Heart left ventricle (tissue), 16 donors: ENCODE data around the gene TBC1D3. TPM values are rescaled to one million over a fixed set of nuclear protein-coding genes. Genes with fewer than 3 reads are reported as not detected.
"Not testable (repeated sequence)": the region's sequence is repeated elsewhere in the genome, so short reads cannot be mapped to it uniquely, and the experiment has no call there.

Source experiments
- ATAC-seq, 4 donors: fragments of 200-7000 bp; cut with Tn5 transposase; one replicate each; pipeline ENCODE4 v1.9.1; 2020 to 2022; ENCODE audit warnings: moderate library complexity in 4 of 4, mild to moderate bottlenecking in 3 of 4, moderate number of reproducible peaks in 1 of 4
- DNase-seq, 5 donors: peaks; one replicate each; pipeline ENCODE4 v3.0.0-alpha.2; 2020
- H3K27ac ChIP-seq, 12 donors: fragments of 200-600 bp; sonication (generic) in 4 of 12; one replicate each; pipeline versions ENCODE4 v1.5.0 to v1.8.0; 2016 to 2022; ENCODE audit warnings: mild to moderate bottlenecking in 2 of 12
- H3K27me3 ChIP-seq, 9 donors: fragments of 200-600 bp; sonication (generic) in 2 of 9; one replicate each; pipeline versions ENCODE4 v1.5.1 to v1.8.0; 2016 to 2022; ENCODE audit warnings: mild to moderate bottlenecking in 3 of 9
- H3K36me3 ChIP-seq, 9 donors: fragments of 200-600 bp; sonication (generic) in 2 of 9; one replicate each; pipeline versions ENCODE4 v1.5.0 to v1.8.0; 2018 to 2022; ENCODE audit warnings: mild to moderate bottlenecking in 2 of 9
- H3K4me1 ChIP-seq, 12 donors: fragments of 200-600 bp; sonication (generic) in 4 of 12; one replicate each; pipeline versions ENCODE4 v1.5.0 to v1.8.0; 2016 to 2022; ENCODE audit warnings: mild to moderate bottlenecking in 3 of 12
- H3K4me3 ChIP-seq, 12 donors: fragments of 200-600 bp; sonication (generic) in 4 of 12; one replicate each; pipeline versions ENCODE4 v1.5.0 to v1.8.0; 2017 to 2022; ENCODE audit warnings: mild to moderate bottlenecking in 9 of 12, moderate library complexity in 4 of 12
- H3K9me3 ChIP-seq, 12 donors: fragments of 200-600 bp; sonication (generic) in 4 of 12; one replicate each; pipeline versions ENCODE4 v1.5.0 to v1.8.0; 2016 to 2022; ENCODE audit warnings: mild to moderate bottlenecking in 1 of 12
- WGBS, 4 donors: extraction: QIAGEN DNeasy Blood & Tissue Kit in 2 of 4; methylation state at CpG; one replicate each; pipeline versions ENCODE4 v1.1.5 to v1.1.7; 2013 to 2018; 5-methylcytosine and 5-hydroxymethylcytosine counted together
- intact Hi-C, 10 donors: fragments of 100-400 bp; cut with DNase I; formaldehyde crosslinking; loops; one replicate each; pipeline versions ENCODE4 v1.11.1 to v1.14.2; 2022
- long read RNA-seq, 3 donors: library from polyadenylated mRNA; unstranded; transcript quantifications; one replicate each; pipeline ENCODE4 v2.0.0, GENCODE V29; 2020 to 2021
- polyA plus RNA-seq, 2 donors: library from polyadenylated mRNA; stranded (reverse); fragments of 200-250 nt; gene quantifications; one replicate each; pipeline ENCODE4 v1.2.3, GENCODE V29; 2013
- total RNA-seq, 9 donors: library from RNA; depleted of rRNA in 2 of 9; stranded (reverse); fragments of >200 nt in 2 of 9; fragmentation: NEBNext Ultra II Directional in 3 of 9; extraction: Animal tissue kit (Norgen Biotek cat#: 25700) in 3 of 9; gene quantifications; one replicate each; pipeline versions ENCODE4 v1.1.0 to v1.2.4, GENCODE V29; 2016 to 2023
- donor health status: ischemic (EF 13 %, LVEDD 7.1; RV severe dilation, severe dysfunction).
- donor health status: healthy with polysubstance abuse.
- donor health status: DM: no; HTN: yes; CAD: no.
- donor health status: DM: no; HTN: no; CAD: no.
- donor health status: ischemic (EF 25% LVEDD 6.9; RV normal size, moderate dysfunction).
- donor health status: ischemic (EF 25% LVEDD 5.7; RV mildly dilated, moderate dysfunction).
- donor health status: healthy.
- donor health status: DM: yes; HTN: yes; CAD: no.
- donor health status: ischemic (EF 35%, LVEDD 5.7; RV mildly dilated, moderate dysfunction).
- donor health status: nonischemic (EF 11% LVEDD 7.7; RV severe dilation, severe dysfunction).
- donor health status: DM: yes; HTN: yes; CAD: no.
- donor health status: PGD.
- donor health status: ischemic (EF 29% LVEDD 5.4; RV normal size, mild dysfunction).
- donor health status: nonischemic (EF 23%, LVEDD 6.1; RV moderate dilation, normal function).

Gene TBC1D3
- total RNA-seq (1 to 10 TPM in 2 of 9 donors, not detected in 7; 2.3 to 5.5 TPM), polyA plus RNA-seq (not detected)
- long read RNA-seq, donor 1, partial matches to known transcripts, result 0 of 8 reads
- long read RNA-seq, donor 1, other reads (novel, unspliced or antisense), result 8 of 8 reads
- long read RNA-seq, donor 2, partial matches to known transcripts, result 0 of 3 reads
- long read RNA-seq, donor 2, other reads (novel, unspliced or antisense), result 3 of 3 reads
- long read RNA-seq, donor 3, partial matches to known transcripts, result 0 of 6 reads
- long read RNA-seq, donor 3, other reads (novel, unspliced or antisense), result 6 of 6 reads

DNA sequence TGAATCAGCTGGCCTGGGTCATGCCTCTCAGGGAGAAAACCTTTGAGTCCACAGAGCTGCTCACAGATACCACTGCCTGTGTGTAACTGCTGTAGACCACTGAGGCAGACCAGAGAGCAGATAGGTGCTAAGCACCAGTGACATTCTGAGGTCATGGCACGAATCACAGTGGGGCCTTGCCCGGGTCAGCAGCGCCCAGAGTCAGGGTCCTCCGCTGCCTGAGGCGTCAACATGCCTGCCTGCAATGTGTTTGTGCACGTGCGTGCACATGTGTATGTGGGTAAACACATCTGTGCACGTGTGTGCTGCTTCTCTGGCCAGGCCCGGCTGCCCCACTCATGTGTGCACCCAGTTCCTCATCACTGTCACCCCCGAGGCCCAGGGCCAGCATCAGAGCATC is at the start of gene TBC1D3:
TBC1D3 (minus strand) TSS at position 101 of the 400 bp plus-strand sequence. CDS start 1,526 bp downstream, outside the sequence.
- ATAC-seq, H3K9me3 ChIP-seq, H3K36me3 ChIP-seq, H3K27me3 ChIP-seq, intact Hi-C loops, H3K27ac ChIP-seq, DNase-seq, H3K4me3 ChIP-seq, H3K4me1 ChIP-seq: not testable (repeated sequence)
- no CpG with 5 or more reads among the region's 10 CpGs for WGBS, 4 donors

DNA sequence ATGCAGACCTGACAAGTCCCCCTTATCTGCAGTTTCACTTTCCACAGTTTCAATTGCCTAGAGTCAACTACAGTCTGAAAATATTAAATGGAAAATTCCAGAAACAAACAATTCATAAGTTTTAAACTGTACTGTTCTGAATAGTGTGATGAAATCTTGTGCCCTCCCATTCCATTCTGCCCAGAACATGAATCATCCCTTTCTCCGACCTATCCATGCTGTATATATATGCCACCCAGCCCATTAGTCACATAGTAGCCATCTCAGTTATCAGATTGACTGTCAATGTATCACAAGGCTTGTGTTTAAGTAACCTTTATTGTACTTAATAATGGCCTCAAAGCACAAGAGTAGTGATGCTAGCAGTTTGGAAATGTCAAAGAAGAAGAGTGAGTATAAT is 40.4 kb upstream of the TBC1D3 start:
- peak in 1 of 4 donors; percentile 34 for ATAC-seq
- not testable (repeated sequence) for DNase-seq

DNA sequence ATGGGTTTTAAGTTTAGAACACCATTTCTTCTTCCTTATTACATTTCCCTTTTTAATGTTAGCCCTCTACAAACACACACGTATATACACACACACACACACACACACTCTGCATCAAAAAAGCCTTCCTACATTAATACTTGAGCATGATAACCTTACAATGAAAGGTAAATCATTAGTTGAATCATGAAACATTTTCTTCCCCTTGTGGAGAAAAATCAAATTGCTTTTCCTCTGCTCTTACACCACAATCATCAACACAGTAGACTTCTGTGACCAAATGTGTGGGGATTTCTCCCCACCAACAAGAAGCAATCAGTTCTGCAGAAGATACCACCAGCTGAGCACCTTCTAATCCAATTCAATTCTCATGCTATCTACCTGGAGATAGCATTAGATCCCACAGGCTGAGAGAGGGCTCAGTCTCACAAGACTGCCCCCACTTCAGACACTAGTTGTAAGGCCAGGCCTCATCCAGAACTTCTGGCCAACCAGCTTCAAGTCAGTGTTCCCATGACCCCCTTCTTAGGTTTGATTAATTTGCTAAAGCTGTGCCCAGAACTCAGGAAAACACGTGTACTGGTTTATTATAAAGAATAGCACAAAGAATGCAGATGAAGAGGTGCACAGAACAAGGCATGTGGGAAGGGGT is 33.6 kb upstream of the TBC1D3 start:
- ATAC-seq, DNase-seq, H3K4me3 ChIP-seq, H3K27me3 ChIP-seq, H3K36me3 ChIP-seq, H3K9me3 ChIP-seq, H3K4me1 ChIP-seq, H3K27ac ChIP-seq, intact Hi-C loops: not testable (repeated sequence)
- WGBS, 4 donors, result no CpG with 5 or more reads among the region's 2 CpGs

More for the DNA sequence above, 40.4 kb upstream of the TBC1D3 start:
- H3K27me3 ChIP-seq, H3K4me1 ChIP-seq, H3K4me3 ChIP-seq, intact Hi-C loops, H3K9me3 ChIP-seq, H3K36me3 ChIP-seq, H3K27ac ChIP-seq: not testable (repeated sequence)
- WGBS, 4 donors, result no CpG with 5 or more reads among the region's 1 CpG

DNA sequence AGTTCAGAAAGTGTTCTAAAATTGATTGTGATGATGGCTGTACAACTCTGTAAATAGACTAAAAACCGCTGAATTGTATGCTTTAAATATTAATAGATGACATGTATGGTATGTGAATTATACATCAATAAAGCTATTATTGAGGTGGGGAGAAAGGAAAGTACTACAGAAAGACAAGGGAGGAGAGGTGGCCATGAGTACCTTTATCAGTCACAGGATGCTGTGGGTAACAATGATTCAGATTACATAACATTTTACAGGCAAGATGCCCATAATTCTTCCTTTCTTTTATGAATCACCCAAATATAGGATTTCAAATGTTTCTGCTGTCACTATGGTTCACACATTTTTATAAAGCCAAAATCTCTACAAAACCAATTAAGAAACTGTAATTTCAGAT is 28.5 kb upstream of the TBC1D3 start:
- H3K36me3 ChIP-seq, H3K9me3 ChIP-seq, H3K4me3 ChIP-seq, DNase-seq, intact Hi-C loops, H3K4me1 ChIP-seq, ATAC-seq, H3K27me3 ChIP-seq, H3K27ac ChIP-seq: not testable (repeated sequence)
- no CpG with 5 or more reads among the region's 1 CpG for WGBS, 4 donors

DNA sequence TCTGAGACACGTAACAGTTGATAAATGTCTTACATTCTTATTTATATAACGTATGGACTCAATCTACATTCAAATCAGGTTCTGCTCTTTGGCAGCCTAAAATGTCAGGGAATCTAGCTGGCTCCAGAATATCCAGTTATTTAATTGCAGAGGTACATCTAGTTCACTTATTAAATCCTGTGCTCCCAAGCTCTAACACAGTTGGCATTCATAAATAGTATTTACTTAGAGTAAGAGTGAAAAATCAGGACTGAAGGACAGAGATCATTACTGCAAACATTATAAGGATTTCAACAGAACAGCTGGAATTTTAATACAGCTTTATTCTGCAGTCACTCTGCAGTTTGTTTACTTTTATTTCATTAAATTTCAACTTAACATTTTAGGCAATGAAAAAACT is 7.9 kb upstream of the TBC1D3 start:
- H3K9me3 ChIP-seq, DNase-seq, H3K4me1 ChIP-seq, H3K4me3 ChIP-seq, intact Hi-C loops, ATAC-seq, H3K27ac ChIP-seq, H3K36me3 ChIP-seq, H3K27me3 ChIP-seq: not testable (repeated sequence)
- WGBS, 4 donors, result no CpG with 5 or more reads among the region's 2 CpGs

DNA sequence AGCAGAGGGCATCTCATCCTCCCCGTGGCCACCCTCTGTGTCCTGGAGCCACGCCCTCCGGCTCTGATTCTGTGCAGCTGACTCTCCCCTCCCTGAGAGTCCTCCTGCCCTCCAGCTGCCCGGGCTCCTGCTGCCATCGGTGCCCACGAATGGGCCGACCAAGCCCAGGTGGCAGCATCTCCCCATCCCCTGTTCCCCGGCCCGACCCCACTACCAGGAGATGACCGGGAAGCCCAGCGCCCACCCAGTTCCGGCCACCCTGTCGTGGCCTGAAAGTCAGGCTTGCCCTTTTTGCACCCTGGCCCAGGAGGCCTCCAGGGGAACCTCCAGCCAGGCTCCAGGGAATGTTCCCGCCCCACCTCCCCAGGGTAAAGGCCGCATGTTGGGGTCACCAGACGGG is 57.5 kb downstream of the TBC1D3 start:
- ATAC-seq, H3K4me3 ChIP-seq, H3K27ac ChIP-seq, H3K27me3 ChIP-seq, H3K9me3 ChIP-seq, H3K4me1 ChIP-seq, intact Hi-C loops, H3K36me3 ChIP-seq: not testable (repeated sequence)
- peak in 2 of 5 donors; percentile 1 to 49 for DNase-seq
- 87 to 92% (median 91%) methylated on average over 8 to 10 of the region's 16 CpGs; no CpG with 5 or more reads in 1 of the 4 donors for WGBS, 4 donors

Other genes starting within 250 kb of the TBC1D3 start
- gene TBC1D3L, start 203.5 kb downstream of the TBC1D3 start, total RNA-seq, result 1 to 10 TPM in 8 of 9 donors, under 1 TPM in 1; 0.67 to 6.1 (median 3.1) TPM
- gene TBC1D3L, start 203.5 kb downstream of the TBC1D3 start, polyA plus RNA-seq, result 1 to 10 TPM; 1.6 to 3.2 TPM
- gene TBC1D3D, start 188.6 kb downstream of the TBC1D3 start, total RNA-seq, result 1 to 10 TPM in 2 of 9 donors, under 1 TPM in 2, not detected in 5; 0.27 to 1.7 (median 0.77) TPM
- under 1 TPM in 1 of 2 donors, not detected in 1; 0.60 TPM for gene TBC1D3D, start 188.6 kb downstream of the TBC1D3 start, polyA plus RNA-seq
- gene TBC1D3C, start 123.9 kb downstream of the TBC1D3 start, total RNA-seq, result not detected
- under 1 TPM in 1 of 2 donors, not detected in 1; 0.61 TPM for gene TBC1D3C, start 123.9 kb downstream of the TBC1D3 start, polyA plus RNA-seq
- gene TBC1D3E, start 64.6 kb downstream of the TBC1D3 start, total RNA-seq, result not detected
- gene TBC1D3E, start 64.6 kb downstream of the TBC1D3 start, polyA plus RNA-seq, result not detected
- gene MRPL45, start 104.6 kb upstream of the TBC1D3 start, total RNA-seq, result 10 to 100 TPM; 26.0 to 46.3 (median 35.1) TPM
- 10 to 100 TPM; 27.1 to 36.8 TPM for gene MRPL45, start 104.6 kb upstream of the TBC1D3 start, polyA plus RNA-seq
- gene GPR179, start 151.4 kb upstream of the TBC1D3 start, total RNA-seq, result under 1 TPM in 4 of 9 donors, not detected in 5; 0.04 to 0.25 (median 0.08) TPM
- gene GPR179, start 151.4 kb upstream of the TBC1D3 start, polyA plus RNA-seq, result under 1 TPM; 0.03 to 0.08 TPM
- gene SOCS7, start 159.3 kb upstream of the TBC1D3 start, total RNA-seq, result 10 to 100 TPM; 11.4 to 19.2 (median 15.0) TPM
- gene SOCS7, start 159.3 kb upstream of the TBC1D3 start, polyA plus RNA-seq, result 10 to 100 TPM in 1 of 2 donors, 1 to 10 TPM in 1; 5.1 to 10.2 TPM
- gene ARHGAP23, start 235.9 kb upstream of the TBC1D3 start, total RNA-seq, result 10 to 100 TPM; 28.0 to 72.3 (median 66.3) TPM
- gene ARHGAP23, start 235.9 kb upstream of the TBC1D3 start, polyA plus RNA-seq, result 10 to 100 TPM; 34.4 to 73.1 TPM